GM10266 (cell line): ENCODE data around the gene PEAR1.

ENCODE experiments used
- DNase-seq: peaks from one replicate; pipeline ENCODE4 v3.0.0; 2012; ENCODE audit errors: extremely low spot score
- TF ChIP-seq, protein P1 (sequence below): IDR thresholded peaks from 2 replicates; pipeline ENCODE4 v1.5.1; 2012; ENCODE audit warnings: mild to moderate bottlenecking, low read depth; ENCODE audit not compliant: control insufficient read depth, insufficient read depth; ENCODE audit errors: missing control alignments

PEAR1 gene

DNA sequence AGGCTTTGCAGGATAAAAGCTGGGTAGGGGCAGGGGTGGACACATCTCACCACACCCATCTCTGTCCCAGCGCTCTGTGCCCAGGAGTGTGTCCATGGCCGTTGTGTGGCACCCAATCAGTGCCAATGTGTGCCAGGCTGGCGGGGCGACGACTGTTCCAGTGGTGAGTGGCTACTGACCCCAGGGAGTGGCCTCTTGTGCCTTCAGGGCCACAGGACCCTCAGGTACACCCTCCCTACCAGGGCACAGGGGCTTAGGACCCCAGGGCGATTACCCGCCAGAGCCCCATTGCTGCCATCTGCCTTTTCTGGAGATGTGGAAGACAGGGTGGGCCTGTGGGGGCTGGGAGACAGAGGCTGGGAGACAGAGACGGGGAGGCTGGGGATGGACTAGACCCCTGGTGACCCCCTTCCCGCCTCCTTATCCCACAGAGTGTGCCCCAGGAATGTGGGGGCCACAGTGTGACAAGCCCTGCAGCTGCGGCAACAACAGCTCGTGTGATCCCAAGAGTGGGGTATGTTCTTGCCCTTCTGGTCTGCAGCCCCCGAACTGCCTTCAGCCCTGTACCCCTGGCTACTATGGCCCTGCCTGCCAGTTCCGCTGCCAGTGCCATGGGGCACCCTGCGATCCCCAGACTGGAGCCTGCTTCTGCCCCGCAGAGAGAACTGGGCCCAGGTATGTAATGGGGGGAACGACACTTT, 12.8 kb downstream of the PEAR1 start:
- no peak for DNase-seq
- TF ChIP-seq, protein P1, sequence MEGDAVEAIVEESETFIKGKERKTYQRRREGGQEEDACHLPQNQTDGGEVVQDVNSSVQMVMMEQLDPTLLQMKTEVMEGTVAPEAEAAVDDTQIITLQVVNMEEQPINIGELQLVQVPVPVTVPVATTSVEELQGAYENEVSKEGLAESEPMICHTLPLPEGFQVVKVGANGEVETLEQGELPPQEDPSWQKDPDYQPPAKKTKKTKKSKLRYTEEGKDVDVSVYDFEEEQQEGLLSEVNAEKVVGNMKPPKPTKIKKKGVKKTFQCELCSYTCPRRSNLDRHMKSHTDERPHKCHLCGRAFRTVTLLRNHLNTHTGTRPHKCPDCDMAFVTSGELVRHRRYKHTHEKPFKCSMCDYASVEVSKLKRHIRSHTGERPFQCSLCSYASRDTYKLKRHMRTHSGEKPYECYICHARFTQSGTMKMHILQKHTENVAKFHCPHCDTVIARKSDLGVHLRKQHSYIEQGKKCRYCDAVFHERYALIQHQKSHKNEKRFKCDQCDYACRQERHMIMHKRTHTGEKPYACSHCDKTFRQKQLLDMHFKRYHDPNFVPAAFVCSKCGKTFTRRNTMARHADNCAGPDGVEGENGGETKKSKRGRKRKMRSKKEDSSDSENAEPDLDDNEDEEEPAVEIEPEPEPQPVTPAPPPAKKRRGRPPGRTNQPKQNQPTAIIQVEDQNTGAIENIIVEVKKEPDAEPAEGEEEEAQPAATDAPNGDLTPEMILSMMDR = no peak

DNA sequence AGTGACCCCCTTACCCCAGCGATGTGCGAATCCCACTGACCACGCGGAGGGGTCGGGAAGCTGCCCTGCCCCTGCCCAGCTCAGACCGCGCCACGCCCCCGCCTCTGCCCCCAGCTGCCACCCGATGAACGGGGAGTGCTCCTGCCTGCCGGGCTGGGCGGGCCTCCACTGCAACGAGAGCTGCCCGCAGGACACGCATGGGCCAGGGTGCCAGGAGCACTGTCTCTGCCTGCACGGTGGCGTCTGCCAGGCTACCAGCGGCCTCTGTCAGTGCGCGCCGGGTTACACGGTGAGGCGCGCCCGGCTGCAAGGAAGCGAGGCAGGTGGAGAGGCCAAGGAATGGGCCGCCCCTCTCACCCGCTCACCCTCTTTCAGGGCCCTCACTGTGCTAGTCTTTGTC, 15.0 kb downstream of the PEAR1 start:
- TF ChIP-seq, protein P1 = no peak
- DNase-seq = no peak

DNA sequence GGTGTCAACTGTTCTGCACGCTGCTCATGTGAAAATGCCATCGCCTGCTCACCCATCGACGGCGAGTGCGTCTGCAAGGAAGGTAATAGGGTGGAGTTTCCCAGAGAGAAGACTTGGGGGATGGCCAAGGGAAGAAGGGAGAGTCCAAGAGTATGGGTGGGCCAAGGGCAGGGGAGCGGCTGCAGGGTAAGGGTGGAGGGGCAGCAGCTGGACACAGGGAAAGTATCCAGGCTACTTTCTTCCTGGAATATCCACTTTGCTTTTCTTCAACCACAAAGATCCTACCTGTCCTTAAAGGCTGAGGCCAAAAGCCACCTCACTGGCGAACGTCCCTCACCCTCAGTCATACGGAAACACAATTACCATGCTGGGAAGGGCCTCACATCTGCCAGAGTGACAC, 15.4 kb downstream of the PEAR1 start:
- no peak for DNase-seq
- TF ChIP-seq, protein P1 = no peak

DNA sequence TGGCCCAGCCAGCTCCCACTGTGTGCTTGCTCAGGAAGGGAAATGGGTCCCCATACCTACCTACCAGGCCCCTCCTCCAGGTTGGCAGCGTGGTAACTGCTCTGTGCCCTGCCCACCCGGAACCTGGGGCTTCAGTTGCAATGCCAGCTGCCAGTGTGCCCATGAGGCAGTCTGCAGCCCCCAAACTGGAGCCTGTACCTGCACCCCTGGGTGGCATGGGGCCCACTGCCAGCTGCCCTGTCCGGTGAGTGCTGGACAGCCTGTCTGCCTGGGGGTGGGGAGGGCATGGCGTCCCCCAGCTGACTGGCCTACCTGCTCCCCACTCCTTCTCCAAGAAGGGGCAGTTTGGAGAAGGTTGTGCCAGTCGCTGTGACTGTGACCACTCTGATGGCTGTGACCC, 16.2 kb downstream of the PEAR1 start:
- TF ChIP-seq, protein P1 = no peak
- DNase-seq = no peak

DNA sequence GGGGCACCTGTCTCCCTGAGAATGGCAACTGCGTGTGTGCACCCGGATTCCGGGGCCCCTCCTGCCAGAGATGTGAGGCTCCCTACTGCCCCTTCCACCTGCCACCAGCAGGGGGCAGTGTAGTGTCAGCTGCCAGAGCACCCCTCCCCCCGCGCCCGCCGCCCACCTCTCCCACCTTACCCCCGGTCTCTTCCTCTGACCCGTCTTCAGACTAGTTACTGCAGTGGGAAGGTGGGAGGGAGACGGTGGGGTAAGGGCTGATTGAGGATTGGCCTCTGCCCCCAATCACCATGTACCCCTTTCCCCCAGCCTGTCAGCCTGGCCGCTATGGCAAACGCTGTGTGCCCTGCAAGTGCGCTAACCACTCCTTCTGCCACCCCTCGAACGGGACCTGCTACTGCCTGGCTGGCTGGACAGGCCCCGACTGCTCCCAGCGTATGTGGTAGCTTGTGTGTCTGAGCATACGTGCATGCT, 16.8 kb downstream of the PEAR1 start:
- TF ChIP-seq, protein P1 = peak; percentile 80
- DNase-seq = peak; percentile 86

DNA sequence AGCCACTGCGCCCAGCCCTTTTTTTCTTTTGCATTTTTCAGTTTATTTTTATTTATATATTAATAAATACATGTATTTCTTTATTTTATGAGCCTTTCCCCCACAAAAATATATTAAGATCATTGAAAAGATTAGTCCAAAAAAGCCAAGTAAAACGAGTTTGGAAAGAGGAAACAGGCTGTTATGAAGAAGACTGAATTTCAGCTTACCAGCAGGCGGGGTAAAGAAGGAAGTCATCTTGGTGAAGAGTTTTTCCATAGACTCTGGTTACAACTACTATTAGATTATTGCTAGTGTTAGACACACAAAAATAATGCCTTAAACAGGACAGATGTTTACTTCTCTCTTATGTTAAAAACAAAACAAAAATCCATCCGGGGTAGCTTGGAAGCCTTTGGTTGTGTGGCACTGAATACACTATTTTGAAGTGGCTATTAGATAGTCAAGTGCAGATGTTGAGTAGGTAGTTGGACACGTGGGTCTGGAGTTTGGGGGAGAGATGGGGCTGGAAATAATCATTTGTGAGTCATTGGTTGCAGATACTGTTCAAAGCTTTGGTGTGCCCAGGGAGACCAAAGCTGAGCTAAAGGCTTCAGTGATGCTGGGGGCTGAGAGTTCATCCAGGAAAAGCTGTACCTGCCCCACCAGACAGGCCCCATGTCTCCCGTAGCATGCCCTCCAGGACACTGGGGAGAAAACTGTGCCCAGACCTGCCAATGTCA, 18.2 kb downstream of the PEAR1 start:
- DNase-seq = no peak
- TF ChIP-seq, protein P1 = no peak

DNA sequence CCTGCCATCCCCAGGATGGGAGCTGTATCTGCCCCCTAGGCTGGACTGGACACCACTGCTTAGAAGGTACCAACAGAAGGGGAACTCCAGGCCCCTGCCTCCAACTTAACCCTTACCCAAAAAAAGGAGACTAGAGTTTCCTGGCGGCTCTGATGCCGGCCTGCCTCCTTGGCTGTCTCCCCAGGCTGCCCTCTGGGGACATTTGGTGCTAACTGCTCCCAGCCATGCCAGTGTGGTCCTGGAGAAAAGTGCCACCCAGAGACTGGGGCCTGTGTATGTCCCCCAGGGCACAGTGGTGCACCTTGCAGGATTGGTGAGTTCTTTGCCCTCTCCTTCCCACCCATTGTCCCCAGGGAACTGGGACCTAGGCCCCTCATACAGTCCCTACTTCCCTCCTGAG, 18.8 kb downstream of the PEAR1 start:
- DNase-seq = no peak
- TF ChIP-seq, protein P1 = no peak
